GM23338 (cell line): ENCODE data around the gene SYP.

Experiments
- CREB1 ChIP-seq: fragments of 250-450 bp; sonication (Bioruptor Pico); IDR thresholded peaks from 2 replicates; pipeline ENCODE4 v1.5.0; 2020; ENCODE audit warnings: low read depth, mild to moderate bottlenecking, moderate library complexity
- CTCF ChIP-seq, 2 experiments: fragments of 200-600 bp in 1 of 2; sonication (generic) in 1 of 2; conservative IDR thresholded peaks; 2 replicates each; pipeline versions ENCODE4 v1.5.1 to v1.6.1; 2016 to 2017; ENCODE audit warnings: antibody characterized with exemption in 2 of 2, low read depth in 2 of 2, mild to moderate bottlenecking in 2 of 2, moderate library complexity in 1 of 2
- ETS1 ChIP-seq: IDR thresholded peaks from 2 replicates; pipeline ENCODE4 v1.6.1; 2016; ENCODE audit warnings: antibody characterized with exemption
- EZH2 ChIP-seq: fragments of 200-600 bp; sonication (generic); IDR thresholded peaks from one replicate; pipeline ENCODE4 v1.8.0; 2017; ENCODE audit warnings: antibody characterized with exemption, mild to moderate bottlenecking, low read depth; ENCODE audit not compliant: unreplicated experiment
- EZH2phosphoT487 ChIP-seq: fragments of 200-600 bp; sonication (generic); IDR thresholded peaks from one replicate; pipeline ENCODE4 v1.8.1; 2018; ENCODE audit warnings: antibody characterized with exemption; ENCODE audit not compliant: unreplicated experiment
- JUNB ChIP-seq: IDR thresholded peaks from one replicate; pipeline ENCODE4 v1.6.1; 2016; ENCODE audit warnings: antibody characterized with exemption; ENCODE audit not compliant: unreplicated experiment
- NANOG ChIP-seq: IDR thresholded peaks from 2 replicates; pipeline ENCODE4 v1.6.1; 2016; ENCODE audit warnings: antibody characterized with exemption, borderline replicate concordance
- POLR2AphosphoS5 ChIP-seq: IDR thresholded peaks from 2 replicates; pipeline ENCODE4 v1.6.1; 2016; ENCODE audit warnings: antibody characterized with exemption, low read depth
- REST ChIP-seq: IDR thresholded peaks from one replicate; pipeline ENCODE4 v1.6.1; 2018; ENCODE audit warnings: antibody characterized with exemption; ENCODE audit not compliant: unreplicated experiment
- STAT1 ChIP-seq: IDR thresholded peaks from one replicate; pipeline ENCODE4 v1.6.1; 2016; ENCODE audit warnings: antibody characterized with exemption; ENCODE audit not compliant: unreplicated experiment
- ZNF114 ChIP-seq: fragments of 250-450 bp; sonication (Bioruptor Pico); IDR thresholded peaks from 2 replicates; pipeline ENCODE4 v1.5.0; 2020; ENCODE audit warnings: mild to moderate bottlenecking, moderate library complexity
- ZNF331 ChIP-seq: fragments of 250-450 bp; sonication (Bioruptor Pico); IDR thresholded peaks from 2 replicates; pipeline ENCODE4 v1.5.0; 2020; ENCODE audit warnings: low read depth, mild to moderate bottlenecking, moderate library complexity
- ZNF462 ChIP-seq: fragments of 250-450 bp; sonication (Bioruptor Pico); IDR thresholded peaks from 2 replicates; pipeline ENCODE4 v1.5.0; 2020; ENCODE audit warnings: mild to moderate bottlenecking, moderate library complexity

GRCh38 chrX:49166914-49167739, 32.9 kb downstream of the SYP start:
- TF ChIP-seq CTCF (conservative IDR thresholded peaks at IDR 0.05; ENCODE audit: low read depth in 2 of 2): no peak
- no peak for TF ChIP-seq POLR2AphosphoS5
- no peak for TF ChIP-seq REST
- no peak for TF ChIP-seq STAT1
- TF ChIP-seq EZH2phosphoT487: no peak
- TF ChIP-seq EZH2: no peak
- no peak for TF ChIP-seq CREB1
- no peak for TF ChIP-seq ZNF331
- TF ChIP-seq NANOG: no peak
- TF ChIP-seq ZNF114: no peak
- no peak for TF ChIP-seq ETS1
- no peak for TF ChIP-seq JUNB
- TF ChIP-seq ZNF462 (CRISPR knock-in tag): no peak
